GM21423 (cell line): ENCODE data around the gene VTI1B.
"Not testable (repeated sequence)": the region's sequence is repeated elsewhere in the genome, so short reads cannot be mapped to it uniquely, and the experiment has no call there.

Experiments
- ATAC-seq: cut with Tn5 transposase; IDR thresholded peaks from one replicate; pipeline ENCODE4 v1.9.1; 2021; ENCODE audit warnings: mild to moderate bottlenecking, moderate library complexity; ENCODE audit not compliant: unreplicated experiment

VTI1B gene

DNA sequence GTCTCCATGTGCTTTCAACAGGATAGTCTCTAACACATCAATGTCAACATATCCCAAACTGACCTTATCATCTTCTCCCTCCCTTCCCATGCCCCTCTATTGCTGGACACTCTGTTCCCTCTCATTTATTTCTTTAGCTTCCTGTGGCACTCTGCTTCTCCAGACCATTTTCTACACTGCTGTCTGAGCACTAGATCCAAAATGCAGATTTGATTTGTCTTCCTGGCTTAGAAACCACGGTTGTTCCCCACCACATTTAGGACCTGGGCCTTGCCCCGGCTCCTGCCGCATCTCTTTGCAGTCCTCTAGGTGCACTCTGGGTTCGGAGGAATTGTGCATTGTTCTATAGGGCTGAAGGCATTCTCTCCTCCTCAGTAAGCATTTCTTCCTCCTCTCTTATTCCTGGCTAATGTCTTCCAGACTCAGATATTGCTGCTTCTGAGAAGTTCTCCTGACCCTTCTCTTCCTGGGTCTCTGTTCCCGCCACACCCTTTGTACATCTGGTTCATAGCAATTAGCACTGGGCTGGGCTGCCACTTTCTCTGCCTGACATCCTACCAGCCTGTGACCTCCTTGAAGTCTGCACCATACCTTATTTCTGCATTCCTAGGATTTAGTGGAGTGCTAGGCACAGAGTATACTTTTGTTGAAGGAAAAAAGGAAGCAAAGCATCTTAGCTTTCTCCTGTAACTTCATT is 40.8 kb downstream of the VTI1B start:
- no peak for ATAC-seq

GRCh38 chr14:67630938-67631337 is 43.5 kb downstream of the VTI1B start:
- no peak for ATAC-seq

DNA sequence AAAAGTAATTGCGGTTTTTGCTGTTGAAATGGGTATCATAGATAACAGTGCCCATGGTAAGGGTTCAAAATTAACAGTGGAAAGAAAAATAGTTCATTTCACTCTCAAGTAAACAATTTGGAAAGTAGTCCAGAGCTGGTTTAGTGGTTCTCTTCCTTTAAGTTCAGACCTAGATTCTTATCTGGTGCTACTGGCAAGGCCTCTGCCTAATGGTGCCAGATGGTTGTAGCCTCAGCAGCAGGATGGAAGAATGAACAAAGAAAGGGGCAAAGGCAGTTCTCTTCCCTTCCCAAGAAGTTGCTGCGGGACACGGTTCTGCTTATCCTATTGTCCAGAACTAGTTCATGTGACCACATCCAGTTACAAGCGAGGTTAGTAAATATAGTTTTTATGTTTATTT is 44.2 kb downstream of the VTI1B start:
- ATAC-seq = no peak

DNA sequence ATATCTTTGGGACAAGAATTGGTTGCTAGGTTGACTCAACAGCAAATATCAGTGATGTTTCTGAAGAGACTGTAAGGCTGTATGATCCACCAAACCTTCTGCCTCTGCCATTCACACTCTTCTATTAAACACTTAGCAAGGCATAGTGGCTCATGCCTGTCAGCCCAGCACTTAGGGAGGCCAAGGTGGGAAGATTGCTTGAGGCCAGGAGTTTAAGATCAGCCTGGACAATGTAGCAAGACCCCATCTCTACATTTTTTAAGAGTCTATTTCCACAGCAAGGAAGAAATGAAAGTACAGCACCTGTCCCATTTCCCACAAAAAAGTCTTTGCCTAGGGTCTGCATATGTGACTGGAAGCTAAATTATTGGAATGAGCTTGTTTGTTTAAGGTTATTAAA is 46.9 kb downstream of the VTI1B start:
- no peak for ATAC-seq

DNA sequence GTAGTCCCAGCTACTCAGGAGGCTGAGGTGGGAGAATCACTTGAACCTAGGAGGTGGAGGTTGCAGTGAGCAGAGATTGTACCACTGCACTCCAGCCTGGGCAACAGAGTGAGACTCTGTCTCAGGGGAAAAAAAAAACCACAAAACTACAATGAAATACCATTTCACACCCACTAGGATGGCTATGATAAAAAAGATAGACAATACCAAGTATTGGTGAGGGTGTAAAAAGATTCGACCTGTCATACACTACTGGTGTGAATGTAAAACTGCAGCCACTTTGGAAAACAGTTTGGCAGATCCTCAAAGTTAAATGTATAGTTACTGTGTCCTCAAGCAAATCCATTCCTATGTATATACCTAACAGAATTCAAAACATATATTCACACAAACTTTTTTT is 48.3 kb downstream of the VTI1B start:
- not testable (repeated sequence) for ATAC-seq

- no peak for ATAC-seq
Observed at GRCh38 chr14:67623114-67623513, 51.3 kb downstream of the VTI1B start.

GRCh38 chr14:67622675-67623074 is 51.8 kb downstream of the VTI1B start:
- no peak for ATAC-seq

DNA sequence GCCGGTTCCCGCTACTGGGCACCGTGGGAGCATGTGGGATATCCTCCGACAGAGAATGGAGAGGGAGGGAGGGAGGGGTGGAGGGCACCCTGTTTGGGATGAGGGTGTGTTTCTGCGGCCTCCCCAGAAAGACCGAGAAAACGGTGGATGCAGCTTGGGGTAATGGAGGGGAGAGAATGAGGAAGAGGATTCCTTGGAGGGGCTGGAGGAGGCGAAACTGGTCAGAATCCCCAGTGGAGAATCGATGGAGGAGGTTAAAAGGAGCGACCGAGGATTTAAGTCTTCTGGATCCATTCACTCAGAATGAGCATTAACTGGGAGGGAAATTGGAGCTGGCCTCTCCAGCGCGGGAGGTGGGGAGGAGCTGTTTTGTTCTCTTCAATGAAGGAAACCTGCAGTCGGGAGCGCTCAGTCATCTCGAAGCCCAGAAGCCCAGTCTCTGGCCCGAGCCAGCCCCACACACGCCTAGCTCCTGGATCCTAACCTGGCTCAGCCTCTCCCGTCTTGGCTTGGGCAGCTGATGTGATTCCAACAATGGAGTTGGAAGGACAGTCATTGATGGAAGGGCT is 54.1 kb downstream of the VTI1B start:
- no peak for ATAC-seq

DNA sequence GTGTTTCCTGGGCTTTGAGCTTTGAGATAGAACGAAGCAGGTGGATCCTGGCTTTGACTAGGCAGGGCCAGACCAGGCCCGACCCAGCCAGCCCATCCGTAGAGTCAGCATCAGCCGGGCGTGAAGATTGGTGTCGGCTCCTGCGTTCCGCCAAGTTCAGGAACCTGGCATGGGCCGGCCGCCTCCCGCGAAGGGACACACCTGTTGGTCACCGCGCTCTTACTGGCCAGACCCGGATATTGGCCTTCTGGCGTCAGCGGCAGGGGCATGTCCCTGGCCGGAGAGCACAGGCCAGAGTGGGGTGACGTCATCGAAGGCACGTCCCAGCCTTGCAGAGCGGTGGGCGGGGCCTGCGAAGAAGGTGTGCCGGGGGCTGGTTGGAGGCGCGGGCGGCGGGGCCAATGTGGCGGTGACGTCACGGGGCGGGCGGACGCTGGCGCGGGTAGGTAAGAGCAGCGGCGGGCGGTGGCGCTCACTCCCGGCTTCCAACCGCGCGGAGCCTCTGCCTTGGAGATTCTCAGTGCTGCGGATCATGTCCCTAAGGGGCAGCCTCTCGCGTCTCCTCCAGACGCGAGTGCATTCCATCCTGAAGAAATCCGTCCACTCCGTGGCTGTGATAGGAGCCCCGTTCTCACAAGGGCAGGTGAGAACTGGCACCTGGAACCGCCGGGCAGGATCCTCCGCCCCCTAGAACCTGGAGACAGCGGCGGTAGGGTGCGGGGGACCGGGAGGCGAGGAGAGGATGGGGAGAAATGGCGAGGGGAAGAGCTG is 54.8 kb downstream of the VTI1B start, which contains the start of gene ARG2:
Gene ARG2 (plus strand): TSS at position 475 of the 771 bp plus-strand sequence. CDS start 58 bp downstream, at position 533.
- peak; percentile 94 for ATAC-seq

DNA sequence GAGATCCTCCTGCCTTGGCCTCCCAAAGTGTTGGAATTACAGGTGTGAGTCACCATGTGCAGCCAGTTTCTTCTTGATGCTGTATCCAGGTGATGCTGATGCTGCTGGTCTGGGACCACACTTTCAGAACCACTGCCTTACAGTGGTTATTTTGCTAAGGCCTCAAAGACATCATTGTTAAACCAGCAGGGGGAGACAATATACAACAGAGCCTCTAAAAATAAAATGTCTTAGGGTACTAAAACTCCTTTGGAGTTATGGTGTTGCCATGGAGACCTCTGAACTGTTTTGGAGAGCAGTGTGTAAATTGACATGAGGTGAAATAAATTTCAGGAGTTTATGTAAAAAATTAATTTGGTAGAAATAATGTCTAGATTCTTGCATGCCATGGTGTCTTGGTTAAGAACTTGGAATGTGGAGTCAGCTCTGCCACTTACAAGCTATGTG is 55.8 kb downstream of the VTI1B start:
- ATAC-seq = no peak

GRCh38 chr14:67610491-67610890 is 63.9 kb downstream of the VTI1B start:
- no peak for ATAC-seq

GRCh38 chr14:67609642-67610310 is 64.7 kb downstream of the VTI1B start:
- ATAC-seq = no peak

- no peak for ATAC-seq
Observed at GRCh38 chr14:67607646-67608045, 66.8 kb downstream of the VTI1B start.

DNA sequence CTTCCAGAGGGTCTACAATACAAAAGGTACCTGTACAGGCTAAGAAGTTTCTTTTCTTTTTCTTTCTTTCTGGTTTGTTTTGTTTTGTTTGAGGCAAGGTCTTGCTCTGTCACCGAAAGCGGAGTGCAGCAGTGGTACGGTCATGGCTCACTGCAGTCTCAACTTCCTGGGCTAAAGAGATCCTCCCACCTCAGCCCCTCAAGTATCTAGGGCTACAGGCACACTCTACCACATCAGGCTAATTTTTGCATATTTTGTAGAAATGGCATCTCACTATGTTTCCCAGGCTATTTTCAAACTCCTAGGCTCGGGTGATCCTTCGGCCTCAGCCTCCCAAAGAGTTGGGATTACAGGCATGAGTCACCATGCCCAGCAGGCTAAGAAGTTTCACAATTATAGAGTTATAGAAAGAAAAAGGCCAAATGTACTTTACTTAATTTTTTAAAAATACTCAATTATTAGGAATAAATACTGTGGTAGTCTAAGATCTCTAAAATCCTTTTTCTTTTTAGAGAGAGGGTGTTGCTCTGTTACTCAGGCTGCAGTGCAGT is 71.4 kb downstream of the VTI1B start:
- ATAC-seq = peak; percentile 66

DNA sequence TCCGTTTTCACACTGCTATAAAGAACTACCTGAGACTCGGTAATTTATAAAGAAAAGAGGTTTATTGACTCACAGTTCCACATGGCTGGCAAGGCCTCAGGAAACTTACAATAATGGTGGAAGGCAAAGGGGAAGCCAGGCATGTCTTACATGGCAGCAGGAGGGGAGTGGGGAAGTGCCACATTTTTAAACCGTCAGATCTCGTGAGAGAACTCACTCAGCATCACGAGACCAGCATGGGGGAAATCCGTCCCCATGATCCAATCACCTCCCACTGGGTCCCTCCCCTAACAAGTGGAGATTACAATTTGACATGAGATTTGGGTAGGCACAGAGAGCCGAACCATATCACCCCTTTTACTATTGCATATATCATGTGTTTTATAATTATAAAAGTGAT is 72.4 kb downstream of the VTI1B start:
- no peak for ATAC-seq

- ATAC-seq = not testable (repeated sequence)
Observed at GRCh38 chr14:67600562-67600974, 73.9 kb downstream of the VTI1B start.

- peak; percentile 90 for ATAC-seq
Observed at GRCh38 chr14:67599698-67600561, 74.5 kb downstream of the VTI1B start, which contains the start of gene PIGH. PIGH (minus strand) TSS chr14:67600268; CDS start chr14:67600203, 65 bp downstream.
